DLD1 (cell line): ENCODE data around the gene JOSD2.

Experiments
- in situ Hi-C: cut with HindIII; loops from 2 replicates; pipeline ENCODE4 v1.10.0; 2017; ENCODE audit warnings: low sequenced_read_pairs

JOSD2 gene

DNA sequence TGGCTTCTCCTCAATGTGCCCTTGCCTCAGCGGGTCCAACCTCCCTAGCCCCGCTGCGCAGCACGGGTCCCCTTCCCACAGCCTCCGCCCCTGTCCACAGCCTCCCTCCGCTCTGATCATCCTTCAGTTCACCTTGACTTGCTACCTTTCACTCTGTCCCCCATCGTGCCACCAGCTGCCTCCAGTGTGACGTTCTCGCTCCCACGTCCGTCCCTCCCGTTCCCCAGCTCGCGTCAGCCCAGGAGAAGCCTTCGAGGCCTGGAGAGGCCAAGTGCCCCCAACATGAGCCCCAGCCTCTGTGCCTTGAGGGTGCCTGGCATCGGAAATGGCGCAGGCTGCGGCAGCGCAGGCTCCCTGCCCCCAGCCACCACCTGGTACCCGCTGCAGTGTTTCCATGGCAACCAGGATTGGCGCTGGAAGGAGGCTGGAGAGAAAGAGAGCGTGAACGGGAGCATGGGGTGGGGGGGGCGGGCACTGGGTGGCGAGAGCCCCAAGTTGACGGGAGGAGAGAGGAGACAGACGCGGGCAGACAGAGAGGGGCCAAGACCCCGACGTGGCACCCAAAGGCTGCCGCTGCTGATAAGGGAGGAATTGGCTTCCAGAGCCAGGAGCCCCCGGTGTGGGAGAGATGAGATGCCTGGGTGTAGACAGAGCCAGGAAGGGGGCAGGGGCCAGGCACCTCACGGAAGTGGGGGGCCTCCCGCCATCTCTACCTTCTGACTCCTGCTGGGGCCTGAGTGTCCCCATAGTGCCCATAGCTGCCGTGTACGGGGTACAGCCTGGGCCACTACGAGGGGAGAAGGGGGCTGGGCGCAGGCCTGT lies 3.6 kb upstream of the JOSD2 start:
- in situ Hi-C loops, result no loop called here

DNA sequence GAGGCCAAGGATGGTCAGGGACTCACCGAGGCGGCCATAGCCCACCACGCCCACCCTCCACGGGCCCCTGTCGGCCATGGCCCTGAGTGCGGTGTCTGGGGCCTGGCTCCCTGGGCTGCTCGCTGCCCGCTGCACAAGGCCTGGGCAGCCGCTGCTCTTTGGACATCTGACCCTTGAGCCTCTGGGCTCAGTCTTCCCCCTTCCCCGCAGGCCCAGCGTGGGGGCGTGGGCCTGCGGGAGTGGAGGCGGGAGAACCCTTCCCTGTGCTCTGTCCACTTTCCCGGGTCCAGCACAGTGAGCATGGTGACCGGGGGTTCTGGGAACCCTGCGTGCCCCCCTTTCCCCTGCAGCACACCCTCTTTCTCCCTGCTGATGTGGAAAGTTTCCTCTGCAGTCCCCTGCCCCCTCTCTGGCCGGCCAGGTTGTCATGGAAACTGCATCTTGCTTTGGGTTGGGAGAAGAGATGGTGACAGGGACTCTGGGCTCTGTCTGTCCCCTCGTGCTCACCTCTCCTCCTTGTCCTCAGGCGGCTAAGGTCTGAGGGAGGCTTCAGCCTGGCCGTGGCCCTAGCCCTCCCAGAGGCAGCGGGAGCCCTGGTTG lies 2.9 kb upstream of the JOSD2 start, which contains the start of gene ASPDH:
TSS of gene ASPDH (minus strand) at position 168 of the 600 bp plus-strand sequence. CDS start at position 78, 90 bp downstream.
- in situ Hi-C loops, result no loop called here

DNA sequence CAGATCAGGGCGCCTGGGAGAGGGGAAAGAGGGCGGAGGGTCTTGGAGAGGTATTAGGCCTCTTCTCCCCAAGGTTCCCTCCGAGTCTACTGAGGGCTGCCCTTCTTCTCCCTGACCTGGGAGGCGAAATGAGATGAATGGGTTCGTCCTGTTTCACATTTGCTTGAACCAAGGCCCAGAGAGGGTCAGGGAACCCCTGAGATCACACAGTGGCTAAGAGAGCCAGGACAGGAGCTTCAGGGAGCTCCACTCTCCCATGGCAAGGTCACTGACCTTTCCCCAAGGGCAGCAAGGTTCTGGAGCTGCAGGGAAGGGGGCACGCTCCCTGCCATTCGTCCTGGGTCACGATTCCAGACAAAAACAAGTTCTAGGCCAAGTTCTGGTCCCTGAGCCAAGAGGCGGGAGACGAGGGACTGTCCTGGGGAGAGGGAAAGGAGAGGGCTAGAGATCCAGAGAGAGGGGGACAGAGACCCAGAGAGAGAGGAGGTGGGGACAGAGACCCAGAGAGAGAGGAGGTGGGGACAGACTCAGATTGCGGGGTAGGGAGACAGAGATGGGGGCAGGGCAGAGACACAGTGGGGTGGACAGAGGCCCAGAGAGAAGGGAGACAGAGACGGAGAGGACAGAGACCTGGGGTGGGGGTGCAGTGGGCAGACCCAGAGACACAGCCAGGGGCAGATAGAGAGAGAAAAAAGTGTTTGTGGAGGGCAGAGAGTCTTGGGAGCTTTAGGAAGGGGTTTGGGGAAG lies 2.2 kb upstream of the JOSD2 start:
- in situ Hi-C loops, result no loop called here

DNA sequence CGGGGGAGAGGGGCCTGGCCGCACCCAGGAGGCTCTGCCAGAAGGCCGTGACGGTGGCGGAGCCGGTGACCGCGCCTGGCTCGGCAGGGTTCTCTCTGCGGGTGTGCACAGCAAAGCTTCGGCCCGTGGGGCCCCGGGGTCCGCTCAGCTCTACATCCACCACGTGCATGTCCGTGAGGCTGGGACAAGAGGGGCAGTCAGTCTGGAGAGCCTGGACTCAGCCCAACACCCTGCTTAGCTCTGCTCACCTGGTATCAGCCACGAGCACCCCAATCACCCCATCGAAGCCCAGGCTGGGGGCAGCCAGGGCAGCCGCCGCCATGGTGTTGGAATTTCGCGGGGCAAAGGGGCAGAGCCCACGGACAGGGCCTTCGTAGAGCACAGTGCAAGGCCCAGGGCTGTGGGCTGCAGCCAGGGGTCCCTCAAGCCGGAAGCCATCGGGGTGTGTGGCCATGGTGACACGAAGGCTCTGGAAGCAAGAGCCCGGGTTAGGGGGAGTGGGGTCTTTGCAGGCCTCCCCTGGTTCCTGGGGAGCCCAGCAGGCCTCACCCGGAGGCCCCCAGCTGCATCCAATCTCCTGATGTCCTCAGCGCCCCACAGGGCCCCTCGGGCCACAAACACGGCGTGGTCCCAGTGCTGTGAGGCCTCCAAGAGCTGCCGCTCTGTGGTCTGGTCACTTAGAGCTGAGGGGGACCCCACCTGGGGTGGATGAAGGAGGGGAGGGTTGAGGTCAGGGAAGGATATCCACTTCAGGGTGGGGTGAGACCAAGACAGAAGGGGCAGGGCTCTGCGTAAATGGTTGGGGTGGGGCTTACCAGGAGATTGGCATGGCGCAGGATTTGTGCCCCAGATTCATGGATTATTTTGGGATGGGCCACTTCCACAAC lies 1.4 kb upstream of the JOSD2 start:
- in situ Hi-C loops, result no loop called here

DNA sequence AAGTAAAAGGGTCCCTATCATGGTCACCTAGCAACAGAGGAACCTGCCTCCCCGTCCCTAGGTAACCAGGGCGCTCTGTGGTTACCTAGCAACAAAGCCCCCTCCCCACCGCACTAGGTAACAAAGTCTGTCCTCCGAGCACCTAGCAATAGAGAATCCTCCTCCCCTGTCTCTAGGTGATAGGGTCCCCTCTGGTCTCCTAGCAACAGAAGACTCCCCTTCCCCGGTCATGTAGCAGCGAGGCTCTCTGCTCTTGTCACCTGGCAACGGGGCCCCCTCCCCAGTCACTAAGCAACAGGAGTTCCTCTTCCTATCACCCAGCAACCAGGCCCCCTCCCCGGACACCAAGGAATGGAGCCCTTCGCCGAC lies 307 bp downstream of the JOSD2 start:
- in situ Hi-C loops, result no loop called here

DNA sequence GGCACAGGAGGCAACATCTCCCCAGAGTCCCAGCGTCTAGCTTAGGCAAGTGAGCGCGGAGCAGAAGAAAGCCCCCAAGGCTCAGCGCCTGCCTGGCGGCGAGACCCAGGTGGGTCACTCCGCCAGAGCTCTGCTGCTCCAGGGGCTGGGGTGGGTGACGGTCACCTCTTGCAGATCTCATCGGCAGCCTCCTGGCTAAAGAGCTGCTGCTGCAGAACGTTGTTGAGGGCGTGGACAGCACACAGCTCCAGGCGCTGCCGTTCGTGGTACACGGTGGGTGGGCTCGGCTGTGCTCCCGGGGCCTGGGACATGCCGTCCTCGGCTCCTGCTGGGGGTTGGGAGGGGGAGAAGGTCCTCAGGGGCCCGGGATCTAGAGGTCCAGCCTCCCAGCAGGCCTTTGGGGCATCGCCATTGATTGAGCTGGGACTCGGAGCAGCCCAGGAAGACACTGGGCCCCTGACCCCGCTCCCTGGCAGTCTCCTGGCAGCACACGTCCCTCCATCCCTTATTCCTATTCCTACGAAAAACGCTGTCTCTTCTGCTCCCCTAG lies 795 bp downstream of the JOSD2 start:
- in situ Hi-C loops, result no loop called here

DNA sequence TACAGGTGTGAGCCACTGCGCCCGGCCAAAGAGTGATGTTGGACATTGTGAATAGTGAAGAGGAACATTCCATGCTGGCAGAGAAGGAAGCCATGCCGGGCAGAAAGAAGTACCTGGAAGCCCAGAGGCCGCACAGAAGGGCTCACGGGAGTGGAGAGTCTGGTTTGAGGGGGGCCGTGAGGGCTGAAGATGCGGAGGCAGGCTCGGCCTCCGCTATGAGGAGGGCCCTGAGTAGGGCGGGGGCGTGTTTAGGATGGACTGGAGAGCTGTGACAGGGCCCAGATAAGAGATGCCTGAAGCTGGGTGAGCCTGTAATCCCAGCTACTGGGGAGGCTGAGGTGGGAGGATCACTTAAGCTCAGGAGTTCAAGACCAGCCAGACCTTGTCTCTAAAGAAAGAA lies 1.6 kb downstream of the JOSD2 start:
- in situ Hi-C loops, result no loop called here

DNA sequence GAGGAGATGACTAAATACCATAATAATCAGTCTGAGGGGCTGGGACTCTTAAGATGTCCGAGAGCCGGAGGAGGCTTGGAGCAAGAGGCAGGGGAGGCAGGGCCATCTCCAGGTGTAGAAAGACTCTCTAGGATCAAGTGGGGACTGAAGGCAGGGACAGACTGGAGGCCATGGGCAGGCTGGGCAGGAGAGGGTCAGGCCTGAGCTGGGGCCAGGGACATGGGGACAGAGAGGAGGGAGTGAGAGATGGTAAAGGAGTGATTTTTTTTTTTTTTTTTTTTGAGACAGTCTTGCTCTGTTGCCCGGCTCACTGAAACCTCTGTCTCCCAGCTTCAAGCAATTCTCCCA lies 2.2 kb downstream of the JOSD2 start:
- in situ Hi-C loops, result no loop called here

DNA sequence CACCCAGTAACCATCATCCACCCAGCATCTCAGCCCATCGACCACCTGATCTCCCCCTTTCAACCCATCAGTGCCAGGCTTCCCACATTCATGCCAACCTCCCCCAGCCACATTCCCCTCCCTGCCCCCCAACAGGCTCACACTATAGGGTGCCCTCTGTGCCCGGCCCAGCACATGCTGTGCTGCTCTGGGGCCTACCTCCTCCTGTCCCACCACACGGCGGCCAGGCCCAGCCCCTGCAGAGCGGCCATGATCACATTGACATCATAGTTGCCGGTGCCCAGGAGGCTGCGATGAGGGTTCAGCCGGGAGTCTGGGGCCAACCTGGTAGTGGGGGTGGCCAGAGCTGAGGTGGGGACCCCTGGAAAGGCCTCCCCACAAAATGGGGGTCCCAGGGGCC lies 3.6 kb downstream of the JOSD2 start:
- in situ Hi-C loops, result no loop called here

DNA sequence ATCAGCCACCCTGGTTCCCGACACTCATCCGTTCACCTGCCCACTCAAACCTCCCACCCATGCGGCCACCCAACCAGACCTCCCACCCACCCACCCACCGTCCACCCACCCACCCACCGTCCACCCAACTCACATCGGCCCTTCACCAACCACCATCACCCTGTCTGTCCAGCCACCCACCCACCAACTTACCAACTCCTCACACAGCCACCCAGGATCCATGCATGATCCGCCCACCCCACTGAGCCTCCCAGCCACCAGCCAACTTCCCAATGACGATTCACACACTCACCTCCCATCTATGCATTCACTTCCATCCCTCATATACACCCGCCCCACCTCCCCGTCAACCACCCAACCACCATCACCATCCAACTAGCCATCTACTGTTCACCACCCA lies 4.3 kb downstream of the JOSD2 start:
- in situ Hi-C loops, result no loop called here

DNA sequence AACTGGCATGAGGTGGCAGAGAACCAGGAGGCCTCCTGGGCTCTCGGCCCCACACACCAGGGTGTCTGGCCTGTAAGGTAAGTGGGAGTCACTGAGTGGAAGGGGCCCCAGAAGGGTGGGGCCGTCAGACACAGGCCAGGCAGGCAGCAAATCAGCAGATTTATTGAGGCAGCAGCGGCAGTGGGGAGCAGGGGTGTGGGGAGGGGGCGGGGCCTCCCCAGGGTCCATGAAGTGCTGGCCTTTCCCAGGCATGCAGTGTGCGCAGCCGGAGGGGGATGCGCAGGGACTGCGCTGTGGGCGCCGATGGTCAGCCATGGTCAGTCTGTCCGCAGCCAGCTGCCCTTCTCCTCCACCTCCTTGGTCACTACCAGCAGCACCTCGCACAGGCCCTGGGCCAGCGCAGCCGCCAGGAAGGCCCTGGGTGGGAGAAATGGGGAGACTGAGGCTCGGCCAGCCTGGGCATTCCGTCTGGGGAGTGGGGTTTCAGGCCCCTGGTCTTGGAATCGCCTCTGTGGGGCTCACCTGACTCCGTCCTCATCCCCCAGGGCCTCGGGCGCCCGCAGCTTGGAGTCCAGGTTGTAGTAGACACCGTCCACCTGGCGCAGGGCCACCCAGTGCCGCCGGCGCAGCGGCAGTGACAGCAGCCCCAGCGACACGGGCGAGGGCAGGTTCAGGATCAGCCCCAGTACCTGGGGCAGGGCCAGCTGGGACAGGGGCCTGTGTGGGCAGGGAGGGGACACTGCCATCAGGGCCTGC lies 5.0 kb downstream of the JOSD2 start:
- in situ Hi-C loops, result no loop called here

DNA sequence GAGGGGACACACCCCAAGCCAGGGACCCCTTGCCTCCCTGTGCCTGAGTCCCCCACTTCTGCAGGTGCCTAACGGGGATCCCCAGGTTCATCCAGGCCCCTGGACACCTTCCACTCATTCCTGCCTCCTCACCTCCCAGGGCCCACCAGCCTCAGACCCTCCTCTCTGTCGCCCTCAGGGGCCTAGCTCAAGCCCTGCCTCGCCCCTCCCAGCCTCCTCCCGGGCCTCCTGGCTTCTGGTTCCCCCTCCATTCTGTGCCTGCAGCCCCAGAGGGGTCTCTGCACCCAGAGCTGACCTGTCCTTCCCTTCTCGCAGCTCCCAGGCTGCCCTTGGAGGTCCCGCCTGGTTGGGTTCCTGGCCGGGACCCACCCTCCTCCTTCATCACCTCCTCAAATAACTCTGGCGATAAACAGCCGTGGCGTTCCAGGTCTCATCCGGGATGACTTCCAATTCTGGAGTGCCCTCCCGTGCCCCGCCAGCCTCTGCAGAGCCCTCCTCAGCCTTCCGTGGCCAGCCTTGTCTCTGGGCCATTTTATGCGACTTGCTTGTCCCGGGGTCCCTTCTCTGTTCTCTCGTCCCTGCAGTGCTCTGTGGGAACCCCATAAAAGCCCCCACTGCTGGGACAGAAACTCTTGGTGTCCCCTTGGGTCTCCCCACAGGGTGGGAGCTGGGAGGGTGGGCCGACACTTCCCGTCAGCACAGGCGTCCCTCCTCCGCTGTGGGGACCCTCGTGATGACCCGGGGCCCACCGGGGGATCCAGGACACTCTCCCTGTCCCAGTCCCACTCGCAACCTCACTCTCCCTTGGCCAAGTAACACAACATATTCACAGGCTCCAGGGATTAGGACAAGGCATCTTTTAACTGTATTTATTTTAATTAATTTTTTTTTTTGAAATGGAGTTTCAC lies 9.2 kb downstream of the JOSD2 start:
- in situ Hi-C loops, result no loop called here

DNA sequence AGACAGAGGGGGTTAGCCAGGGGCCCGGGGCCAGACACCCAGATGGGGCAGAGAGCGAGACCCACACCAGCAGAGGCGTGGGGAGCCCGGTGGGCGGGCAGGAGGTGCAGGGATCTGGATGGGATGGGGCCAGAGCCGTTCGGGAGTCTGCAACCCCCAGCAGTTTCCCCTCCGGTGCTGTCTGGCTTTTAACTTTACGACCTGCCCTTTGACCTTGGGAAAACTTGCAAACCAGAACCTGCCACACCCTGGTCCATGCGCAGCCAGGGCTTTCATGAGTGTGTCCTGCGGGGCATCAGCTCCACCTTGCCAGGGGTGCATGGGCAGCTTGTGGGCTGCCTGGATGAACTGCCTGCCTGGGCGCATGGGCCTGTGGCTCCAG lies 9.8 kb downstream of the JOSD2 start:
- in situ Hi-C loops, result no loop called here

DNA sequence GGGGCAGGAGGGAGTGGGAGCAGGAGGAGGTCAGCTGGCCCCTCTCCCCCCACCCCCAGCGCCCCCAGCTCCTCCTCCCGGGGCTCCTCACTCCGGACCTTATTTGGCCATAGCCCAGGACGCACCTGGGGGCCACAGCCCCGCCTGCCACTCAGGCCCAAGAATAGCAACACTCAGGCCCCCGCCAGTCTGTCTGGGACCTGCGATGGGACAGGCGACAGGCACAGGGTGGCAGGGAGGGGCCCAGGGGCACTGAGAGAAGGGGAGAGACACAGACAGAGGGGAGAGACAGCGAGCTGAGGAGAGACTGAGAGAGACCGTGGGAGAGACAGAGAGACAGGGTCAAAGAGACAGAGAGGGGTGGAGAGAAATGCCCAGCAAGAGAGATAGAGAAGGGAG lies 10.2 kb downstream of the JOSD2 start:
- in situ Hi-C loops, result no loop called here

DNA sequence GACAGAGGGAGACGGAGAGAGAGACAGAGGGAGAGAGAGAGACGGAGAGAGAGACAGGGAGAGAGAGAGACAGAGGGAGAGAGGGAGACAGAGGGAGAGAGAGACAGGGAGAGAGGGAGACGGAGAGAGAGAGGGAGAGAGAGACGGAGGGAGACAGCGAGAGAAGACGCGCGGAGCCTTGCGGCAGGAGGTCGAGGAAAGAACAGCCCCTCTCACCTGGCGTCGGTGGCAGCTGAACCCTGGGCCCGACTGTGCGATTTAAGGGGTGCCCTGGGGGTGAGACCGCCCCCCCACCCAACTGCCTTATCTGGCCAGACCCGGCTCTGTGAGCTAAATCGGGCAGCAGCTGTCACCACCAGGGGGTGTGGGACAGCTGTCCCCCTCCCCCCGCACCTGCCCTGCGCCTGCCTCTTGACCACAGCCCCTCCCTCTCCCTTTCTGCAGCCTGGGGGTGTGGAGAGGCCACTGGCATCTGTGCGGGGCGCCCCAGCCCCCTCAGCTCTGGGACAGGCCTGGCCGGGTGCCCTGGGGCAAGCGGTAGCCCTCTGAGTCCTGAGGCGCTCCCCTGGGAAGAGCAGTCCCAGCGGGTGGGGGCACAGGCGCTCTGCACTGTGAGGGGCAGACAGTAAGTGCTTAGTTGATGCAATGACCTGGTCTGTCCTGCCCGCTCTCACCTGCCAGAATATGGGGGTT lies 10.8 kb downstream of the JOSD2 start:
- in situ Hi-C loops, result no loop called here

DNA sequence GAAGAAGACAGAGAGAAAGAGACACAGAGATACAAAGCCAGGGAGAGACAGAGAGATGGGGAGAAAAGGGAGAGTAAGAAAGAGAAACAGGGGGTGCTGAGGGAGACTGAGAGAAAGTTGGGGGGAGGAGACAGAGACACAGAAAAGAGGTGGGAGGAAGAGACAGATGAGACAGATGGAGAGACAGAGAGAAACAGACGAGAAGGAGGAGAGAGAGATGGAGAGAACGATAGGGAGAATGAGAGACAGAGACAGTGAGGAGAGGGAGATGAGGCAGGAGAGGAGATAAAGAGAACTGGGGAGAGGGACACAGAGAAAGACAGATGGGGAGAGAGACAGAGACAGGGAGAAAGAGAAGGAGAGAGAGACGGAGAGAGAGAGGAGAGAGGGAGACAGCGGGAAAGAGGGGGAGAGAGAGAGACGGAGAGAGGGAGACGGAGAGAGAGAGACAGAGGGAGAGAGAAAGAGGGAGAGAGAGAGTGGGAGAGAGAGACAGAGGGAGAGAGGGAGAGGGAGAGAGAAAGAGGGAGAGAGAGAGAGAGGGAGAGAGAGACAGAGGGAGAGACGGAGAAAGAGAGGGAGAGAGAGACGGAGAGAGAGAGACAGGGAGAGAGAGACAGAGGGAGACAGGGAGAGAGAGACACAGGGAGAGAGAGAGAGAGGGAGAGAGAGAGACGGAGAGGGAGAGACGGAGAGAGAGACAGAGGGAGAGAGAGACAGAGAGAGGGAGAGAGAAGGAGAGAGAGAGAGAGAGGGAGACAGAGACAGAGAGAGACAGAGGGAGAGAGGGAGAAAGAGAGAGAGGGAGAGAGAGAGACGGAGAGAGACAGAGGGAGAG lies 12.6 kb downstream of the JOSD2 start:
- in situ Hi-C loops, result no loop called here

DNA sequence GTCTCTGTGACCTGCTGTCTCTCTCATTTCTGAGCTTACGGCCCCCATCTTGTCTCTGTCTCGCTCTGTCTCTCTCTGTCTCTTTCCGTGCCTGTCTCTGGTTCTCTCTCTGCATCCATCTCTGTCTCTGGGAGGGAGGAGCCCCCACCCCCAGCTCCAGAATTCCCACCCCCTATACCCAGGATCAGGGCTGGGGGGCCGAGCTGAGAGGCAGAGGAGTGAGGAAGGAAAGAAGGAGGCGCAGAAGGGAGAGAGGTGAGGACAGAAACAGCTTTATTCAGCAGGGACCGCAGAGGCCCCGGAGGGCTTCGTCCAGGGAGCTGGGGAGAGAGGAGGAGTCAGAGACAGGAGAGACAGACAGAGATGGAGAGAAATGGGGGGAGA lies 14.0 kb downstream of the JOSD2 start:
- in situ Hi-C loops, result no loop called here
